NCI-H345 treated with DMSO at 0.1 percent for 48 hours (cell line): Measurements from ENCODE around the gene CYTH4.
"Not testable (repeated sequence)": the region's sequence is repeated elsewhere in the genome, so short reads cannot be mapped to it uniquely, and the experiment has no call there.

Experiments
- DNase-seq: peaks from one replicate; lab custom pipeline; 2025; ENCODE audit not compliant: unreplicated experiment; lab: John Stamatoyannopoulos, UW

The CYTH4 gene

DNA sequence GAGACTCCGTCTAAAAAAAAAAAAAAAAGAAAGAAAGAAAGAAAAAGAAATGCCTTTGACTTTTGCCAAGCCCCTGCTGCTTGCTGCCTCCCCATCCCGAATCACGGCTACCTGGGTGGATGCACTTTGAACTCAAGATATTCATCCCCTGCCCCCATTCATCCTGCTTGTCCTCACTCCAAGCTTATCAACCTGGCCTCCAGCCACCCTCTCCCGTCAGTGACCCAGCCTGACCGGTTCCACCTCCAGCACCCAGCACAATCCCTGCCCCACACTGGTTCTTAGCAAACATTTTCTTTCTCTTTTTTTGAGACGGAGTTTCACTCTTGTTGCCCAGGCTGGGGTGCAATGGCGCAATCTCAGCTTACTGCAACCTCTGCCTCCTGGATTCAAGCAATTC lies 44.4 kb downstream of the CYTH4 start:
- no peak for DNase-seq

DNA sequence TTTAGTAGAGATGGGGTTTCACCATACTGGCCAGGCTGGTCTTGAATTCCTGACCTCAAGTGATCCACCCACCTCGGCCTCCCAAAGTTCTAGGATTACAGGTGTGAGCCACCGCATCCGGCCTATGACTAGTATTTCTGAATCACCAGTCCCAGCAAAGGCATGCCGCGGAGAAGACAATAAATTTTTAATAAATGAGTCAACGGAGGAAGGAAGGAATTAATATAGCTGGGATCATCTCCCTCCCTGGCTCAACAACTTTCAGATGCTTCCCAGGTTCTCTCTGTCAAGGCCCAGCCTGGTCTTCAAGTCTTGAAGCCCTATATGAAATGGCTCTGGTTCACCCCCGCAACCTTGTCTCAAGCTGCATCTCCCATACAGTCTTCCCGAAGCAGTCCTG lies 45.7 kb downstream of the CYTH4 start:
- DNase-seq, result no peak

DNA sequence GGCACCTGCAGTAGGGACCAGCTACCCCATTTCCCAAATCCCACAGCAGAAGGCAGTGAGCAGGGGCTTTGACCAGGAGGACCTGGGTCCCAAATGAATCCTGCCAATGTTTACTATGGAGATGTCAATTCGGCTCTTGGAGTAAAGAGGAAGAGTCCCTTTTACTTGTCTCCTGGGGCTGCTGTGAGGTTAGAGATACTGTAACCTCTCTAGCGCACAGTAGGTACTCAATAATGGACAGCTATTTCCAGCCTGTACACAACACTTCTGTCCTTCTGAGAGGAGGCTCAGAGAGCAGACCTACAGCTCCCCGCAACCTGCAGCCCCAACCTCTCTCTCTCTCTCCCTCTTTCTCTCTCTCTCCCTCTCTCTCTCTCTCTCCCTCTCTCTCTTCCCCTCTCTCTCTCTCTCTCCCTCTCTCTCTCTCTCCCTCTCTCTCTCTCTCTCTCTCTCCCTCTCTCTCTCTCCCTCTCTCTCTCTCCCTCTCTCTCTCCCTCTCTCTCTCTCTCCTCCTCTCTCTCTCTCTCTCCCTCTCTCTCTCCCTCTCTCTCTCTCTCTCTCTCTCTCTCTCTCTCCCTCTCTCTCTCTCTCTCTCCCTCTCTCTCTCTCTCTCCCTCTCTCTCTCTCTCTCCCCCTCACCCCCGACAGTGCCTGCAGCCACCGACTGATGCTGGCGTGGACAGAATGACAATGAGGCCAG lies 46.4 kb downstream of the CYTH4 start:
- DNase-seq, result not testable (repeated sequence)

DNA sequence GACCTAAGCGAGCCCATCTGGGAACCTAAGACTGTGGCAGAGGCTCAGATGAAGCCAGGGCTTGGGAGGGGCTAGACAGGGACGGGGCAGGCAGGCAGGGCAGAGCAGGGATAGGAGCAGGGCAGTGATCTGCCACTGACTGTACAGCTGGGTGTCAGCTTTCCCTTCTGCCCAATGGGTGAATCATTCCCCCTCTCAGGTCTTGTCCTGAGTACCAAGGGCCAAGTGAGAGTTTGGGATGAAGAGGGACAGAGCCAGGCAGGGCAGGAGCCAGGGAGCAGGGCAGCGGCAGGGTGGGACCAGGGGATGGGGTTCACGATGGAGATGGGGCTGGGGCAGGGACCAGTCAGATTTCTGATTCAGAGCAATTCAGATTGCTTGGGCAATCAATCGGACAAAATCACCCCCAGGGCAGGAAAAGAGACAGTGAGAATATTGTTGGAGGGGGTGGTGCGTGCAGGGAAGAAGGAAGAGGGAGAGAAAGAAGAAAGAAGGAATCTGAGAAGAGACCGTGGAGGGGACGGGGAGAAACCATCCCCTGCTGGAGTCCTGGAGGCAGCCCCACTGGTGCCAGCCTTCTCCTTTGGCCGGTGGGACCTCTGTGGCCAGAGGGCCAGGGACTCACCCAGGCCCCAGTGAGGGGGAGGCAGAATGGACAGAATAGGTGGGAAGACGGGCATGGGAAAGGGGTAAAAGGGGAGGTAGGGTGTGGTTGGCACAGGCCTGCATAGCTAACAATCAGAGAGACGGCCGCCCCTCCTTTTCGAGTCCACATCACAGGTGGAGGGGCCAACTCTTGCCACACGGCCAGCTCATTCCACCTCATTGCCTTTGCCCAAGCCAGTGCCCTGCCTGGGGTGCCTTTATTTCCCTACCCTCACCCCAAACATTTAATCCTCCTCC lies 47.2 kb downstream of the CYTH4 start:
- DNase-seq, result no peak

DNA sequence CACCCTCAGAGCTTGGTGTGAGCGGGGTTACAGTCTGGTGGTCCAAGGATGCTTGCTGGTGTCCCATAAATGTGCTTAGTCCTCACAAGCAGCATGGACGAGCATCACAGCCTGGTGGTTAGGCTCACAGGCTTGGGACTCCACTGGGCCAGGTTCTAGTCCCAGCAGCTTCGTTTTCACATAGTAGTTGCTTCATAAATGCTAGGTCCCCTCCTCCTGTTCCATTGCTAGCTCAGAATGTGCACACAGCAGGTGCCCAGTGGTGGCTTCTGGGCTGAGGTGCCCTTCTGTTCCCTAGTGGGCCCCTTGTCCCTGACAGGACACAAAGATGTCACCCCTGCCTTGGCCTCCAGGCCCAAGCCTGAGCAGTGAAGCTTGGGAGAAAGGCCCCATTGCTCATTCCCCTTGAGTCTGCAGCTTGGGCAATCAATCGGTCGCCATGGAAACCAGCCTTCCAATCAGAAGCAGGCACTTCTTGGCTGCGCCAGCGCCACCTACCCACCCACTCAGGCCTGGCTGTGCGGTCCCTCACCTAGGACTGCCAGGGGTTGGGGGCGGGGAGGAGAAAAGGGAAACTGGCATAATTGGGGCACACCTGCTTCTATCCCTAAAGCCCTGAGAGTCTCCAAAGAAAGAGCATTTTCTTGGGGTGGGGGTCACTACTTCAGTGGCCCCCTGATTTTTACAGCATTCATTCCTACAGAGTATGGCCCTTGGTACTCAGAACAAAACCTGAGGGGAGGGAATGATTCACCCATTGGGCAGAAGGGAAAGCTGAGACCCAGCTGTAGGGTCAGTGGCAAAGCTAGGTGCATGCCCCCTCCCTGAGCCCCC lies 48.1 kb downstream of the CYTH4 start:
- no peak for DNase-seq

DNA sequence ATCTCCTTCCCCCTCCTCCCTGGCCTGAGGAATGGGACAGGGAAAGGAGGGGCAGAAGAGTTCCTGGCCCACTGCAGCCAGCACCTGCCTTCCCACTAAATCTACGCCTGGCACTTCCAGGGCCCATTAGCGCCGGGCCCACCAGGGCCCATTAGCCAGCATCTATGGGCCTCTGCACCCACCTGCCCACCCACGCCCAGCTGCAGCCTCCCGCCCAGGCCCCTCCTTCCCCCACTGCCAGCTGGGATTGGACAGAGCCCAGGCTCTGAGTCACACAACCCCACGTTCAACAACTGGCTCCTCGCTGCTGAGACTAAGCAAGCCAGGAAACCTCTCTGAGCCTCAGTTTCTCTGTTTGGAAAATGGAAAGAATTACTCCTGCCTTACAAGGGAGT lies 48.7 kb downstream of the CYTH4 start:
- no peak for DNase-seq

DNA sequence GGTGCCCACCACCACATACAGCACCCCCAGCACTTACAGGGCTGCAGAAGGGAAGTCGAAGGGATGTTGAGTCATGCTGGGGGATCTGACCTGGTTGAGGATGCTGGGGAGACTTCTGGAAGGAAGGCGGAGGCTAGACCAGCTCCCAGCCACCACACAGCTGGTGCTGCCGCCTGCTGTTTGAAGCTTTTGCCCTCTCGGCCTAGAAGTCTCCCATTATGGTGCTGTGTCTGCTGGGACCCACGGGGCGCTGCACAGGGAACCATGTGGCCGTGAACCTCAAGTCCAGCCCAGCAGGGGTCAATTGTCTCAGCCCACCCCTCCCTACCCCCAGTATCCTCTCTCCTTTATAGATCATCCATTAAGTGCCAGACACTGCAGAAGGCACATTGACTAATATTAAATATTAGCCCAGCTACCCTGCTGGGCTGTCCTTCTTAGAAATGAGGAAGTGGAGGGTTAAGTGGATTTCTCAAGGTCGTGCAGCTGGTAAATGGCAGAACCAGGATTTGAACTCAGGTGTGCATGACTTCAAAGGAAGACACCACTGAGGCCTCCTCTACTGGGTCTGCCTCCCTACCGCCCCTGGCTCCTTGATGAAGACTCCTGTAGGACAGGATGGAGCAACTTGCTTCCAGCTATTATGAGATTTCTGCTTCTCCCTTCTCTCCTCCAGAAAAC lies 49.7 kb downstream of the CYTH4 start:
- DNase-seq, result no peak

DNA sequence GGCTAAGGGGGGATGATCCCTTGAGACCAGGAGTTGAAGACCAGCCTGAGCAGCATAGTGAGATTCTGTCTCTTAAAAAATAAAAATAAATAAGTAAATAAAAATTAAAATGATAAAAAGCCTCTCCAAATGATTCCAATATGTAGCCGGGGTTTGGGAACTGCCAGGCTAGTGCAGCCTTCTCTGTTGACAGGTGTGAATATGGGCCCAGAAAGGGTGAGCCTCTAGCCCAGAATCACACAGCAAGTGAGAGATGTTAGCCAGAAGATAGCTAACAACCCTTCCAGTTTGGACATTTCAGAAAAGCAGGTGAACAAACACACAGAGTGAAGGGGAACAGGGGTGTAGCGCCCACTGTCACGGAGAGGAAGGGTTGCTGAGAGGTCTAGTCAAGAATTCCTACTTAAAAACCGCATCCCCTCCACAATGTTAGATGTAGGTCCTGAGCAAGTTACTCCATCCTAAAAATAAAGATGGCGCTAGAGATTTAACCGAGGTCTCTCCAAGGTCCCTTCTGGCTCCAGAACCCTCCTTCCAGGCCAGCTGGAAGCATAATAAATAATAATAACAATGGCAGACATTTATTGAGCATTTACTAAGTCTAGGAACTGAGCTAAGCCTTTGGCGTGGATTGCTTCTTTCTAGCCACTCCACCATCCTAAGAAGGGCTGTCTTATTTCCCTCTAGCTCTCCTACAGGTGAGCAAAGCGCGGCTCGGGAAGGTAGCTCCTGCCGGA lies 51.6 kb downstream of the CYTH4 start:
- no peak for DNase-seq

DNA sequence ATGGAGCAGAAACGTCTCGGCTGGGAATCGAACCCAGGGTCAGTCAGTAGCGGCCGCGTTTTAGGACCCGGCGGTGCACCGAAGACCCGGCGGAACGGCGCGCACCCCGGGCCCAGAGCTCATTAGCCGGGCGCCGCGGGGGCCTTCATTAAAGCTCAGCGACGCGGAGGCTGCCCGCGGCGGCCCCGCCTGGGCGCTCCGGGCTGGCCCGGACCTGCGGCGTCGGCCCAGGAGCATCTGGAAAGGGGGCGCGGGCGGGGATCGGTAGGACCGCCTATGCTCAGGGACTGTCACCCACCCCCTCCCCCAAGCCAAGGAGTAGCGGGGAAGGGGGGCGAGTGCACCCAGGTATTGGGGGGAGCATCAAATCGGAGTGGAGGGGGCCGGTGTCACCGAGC lies 52.2 kb downstream of the CYTH4 start:
- no peak for DNase-seq

DNA sequence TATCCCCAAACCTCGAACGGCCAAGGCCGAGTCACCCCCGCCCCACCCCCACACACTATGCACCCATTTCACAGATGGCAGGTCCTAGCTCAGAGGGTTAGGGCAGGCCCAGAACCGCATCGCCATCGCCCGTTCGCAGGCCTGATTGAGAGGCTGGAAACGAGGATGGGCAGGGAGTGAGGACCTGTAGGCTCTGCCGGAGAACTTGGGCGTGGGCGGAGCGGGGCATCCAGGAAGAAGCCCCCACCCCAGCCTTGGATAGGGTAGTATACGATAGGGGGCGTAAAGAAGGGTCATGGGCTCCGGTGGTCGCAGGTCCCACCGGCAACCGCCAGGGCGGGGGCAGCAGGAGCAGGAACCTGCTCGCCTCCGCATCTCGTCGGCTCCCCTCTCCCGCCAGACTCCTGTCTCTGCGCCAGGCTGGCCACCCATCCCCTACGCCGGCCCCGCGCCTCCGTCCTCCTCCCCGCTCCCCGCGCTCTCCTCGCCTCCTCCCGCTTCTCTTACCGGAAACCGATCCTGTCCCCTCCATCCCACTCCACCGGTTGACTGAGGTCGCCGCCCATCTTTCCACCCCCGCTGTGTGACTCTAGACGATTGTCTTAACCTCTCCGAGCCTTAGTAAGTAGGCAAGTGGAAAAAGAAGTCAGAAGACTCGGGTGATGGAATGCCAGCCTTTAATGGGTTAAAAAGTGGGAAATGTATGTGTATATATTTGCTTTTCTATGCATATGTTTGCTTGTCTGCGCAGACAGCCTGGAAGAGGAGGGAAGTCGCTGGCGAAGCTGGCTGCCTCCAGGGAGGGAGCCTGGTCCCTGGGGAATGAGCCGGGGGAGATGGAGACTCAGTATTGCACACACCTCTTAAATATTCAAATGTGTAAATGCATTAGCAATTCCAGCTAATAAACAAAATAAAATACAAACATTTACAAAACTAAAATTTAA lies 52.8 kb downstream of the CYTH4 start:
- peak; percentile 41 for DNase-seq

DNA sequence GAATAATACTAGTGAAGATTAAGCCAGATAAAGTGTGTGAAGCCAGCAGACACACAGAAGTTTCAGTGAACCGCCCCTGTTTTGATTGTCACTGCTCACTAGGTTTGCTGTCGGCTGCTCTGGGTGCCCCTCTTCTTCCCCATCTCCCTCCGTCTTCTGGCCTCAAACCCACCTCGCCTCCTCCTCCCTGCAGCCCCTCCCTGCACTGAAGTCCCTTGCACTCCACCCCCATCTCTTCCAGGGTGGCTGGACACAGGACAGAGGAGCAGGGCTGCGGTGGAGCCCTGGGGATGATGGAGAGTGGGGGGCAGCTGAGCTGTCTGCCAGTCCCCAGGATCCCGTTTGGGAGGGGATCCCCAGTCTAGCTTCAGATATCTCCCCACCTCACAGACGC lies 53.5 kb downstream of the CYTH4 start:
- DNase-seq, result no peak

DNA sequence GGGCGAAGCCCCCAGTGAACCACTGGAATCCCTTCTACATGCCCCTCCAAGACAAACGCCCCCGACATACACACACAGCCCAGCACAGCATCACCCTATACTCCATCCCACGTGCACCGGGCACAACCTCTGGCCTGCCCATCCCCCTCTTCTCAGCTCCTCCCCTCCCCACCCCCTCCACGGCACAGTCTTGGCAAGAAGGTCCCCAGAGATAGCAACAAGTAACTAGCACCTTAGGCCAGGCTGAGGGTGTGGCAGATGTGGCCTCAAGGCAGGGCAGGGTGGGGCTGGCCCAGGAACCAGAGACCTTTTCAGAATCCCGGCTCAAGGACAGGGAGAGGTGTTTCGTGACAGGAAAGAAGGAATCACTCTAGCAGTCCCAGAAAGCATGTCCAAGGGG lies 54.3 kb downstream of the CYTH4 start:
- DNase-seq, result no peak

DNA sequence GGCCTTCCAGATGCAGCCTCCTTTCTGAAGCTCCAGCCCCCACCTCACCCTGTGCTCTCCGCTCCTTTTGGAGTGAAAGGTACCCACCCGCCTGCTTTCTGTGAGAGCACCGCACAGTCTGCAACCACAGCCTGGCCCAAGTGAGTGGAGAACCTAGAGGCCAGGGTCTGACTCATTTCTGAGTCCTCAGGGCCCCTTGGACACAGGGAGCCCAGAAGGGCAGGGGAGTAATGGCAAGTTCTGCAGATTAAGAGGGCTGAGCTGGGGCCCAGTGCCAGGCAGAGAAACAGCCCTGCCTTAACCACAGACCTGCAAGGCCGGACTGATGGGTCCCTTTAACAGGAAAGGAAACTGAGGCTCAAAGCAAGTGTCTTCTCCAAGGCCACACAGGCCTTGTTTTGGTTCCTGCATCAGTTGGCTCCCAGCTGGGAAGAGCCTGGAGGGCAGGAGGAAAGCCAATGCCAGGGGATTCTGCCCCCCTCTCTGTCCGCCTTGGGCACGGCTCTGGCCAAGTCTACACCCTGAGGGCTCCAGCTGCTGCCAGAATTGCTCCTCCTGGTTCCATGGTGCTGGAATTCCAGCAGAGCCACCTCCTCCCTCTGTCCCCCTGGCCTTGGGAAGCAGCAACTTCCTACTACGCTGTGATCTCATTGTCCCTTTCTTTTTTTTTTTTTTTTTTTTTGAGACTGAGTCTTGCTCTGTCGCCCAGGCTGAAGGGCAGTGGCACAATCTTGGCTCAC lies 55.1 kb downstream of the CYTH4 start:
- no peak for DNase-seq

DNA sequence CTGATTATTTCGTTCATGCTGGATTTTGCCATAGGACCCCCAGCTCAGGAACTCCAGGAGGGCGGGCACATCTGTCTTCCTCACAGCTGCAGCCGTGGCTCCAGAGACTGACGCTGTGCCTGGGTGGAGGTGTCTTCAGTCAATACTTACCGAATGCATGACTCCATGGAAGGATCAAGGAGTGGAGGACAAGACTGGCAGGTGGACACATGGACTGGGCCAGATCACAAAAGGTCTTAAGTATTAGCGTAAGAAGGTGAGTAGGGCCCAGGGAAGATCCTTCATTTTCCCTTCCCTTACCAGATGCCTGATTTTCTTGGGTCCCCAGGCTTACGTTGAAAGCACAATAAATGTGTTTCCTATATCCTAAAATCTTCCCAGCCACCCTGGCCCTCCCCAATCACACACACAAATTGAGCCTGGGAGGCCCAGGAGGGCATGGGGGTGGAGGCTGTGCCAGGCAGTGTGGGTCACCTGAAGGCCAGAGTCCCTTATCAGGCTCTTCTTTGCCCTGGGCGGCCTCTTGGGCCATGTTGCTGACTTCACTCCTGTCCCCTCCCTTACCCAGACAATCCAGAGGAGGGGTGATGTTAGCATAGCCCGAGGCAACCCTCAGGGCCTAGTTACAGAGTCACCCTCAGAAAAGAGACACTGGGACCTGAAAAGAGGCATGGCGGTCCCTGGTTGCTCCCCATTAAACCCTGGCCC lies 56.4 kb downstream of the CYTH4 start:
- DNase-seq, result no peak

DNA sequence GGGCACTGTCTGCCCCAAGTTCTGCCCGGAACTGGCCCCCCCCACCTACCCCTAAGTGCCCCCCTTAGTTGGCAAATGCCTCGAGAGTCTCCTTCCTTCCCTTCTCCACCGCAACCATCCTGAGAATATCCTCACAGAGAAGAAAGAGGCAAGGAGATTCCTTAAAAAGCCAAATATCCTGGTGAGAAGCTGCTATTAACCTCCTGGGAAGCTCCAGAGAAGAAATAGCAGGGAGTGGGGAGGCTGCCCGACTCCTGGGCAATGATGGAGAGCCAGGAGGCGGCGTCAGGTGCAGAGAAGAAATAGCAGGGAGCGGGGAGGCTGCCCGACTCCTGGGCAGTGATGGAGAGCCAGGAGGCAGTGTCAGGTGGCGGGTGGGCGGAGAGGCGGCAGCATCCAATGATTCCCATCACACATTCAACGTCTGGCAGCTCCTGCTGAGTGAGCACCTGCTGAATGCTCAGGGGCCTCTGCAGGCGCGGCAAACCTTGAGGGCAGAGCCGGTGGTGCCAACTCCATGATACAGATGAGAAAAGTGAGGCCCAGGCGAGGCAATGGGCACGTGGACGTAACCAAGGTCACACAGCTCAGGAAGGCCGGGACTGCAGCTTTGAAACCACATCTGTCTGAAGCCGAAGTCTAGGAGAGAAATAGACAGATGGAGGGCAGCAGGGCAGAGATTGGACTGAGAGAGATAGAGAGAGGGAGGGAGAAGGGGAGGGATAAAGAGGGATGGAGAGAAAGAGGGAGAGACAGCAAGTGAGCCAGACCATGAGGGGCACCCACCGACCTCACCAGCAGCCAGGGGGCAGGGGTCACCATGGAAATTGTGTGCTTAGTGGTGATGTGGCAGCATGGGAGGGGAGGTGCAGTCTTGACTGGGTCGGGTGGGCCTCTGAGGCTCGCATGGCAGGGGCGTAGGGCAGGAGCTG lies 58.3 kb downstream of the CYTH4 start:
- peak; percentile 78 for DNase-seq

DNA sequence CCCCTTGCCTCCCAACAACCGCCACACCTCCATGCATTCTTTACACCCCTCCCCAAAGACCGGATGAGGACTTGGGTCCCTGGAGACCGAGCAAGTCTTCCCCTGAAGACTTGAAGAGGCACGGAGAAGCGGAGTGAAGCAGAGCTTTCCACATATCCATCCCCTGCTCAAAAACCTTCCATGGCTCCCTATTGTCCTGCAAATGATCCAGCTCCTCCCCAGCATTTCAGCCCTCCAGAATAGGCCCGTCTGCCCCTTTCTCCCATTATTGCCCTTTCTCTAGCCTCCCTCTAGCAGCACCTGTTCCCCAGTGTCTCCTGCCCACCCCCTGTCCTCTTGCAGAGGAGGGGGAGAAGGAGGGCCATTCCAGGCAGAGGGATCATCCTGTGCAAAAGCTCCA lies 59.8 kb downstream of the CYTH4 start:
- no peak for DNase-seq

DNA sequence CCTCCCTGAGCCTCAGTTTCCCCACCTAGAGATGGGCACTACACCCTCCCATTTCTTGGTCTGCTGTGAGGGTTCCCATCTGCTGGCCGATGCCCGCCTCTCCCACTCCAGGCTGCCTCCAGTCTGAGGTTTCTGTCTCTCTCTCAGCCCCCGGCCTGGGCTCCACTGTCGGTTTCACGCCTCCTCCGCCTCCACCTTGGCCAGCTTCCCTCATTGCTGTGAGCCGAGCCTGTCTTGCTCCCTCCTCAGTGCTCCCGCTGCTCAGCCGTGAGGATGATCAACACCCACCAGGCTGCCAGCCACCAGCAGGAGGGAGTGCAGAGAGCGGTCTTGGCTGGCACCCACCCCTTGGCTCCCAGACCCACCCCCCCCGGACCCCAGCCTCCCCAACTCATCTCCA lies 61.0 kb downstream of the CYTH4 start:
- no peak for DNase-seq
